Heart right ventricle (tissue), 16 donors: Measurements from ENCODE around the gene CITED4. TPM values are rescaled to one million over a fixed set of nuclear protein-coding genes. Genes with fewer than 3 reads are reported as not detected.

Source experiments
- ATAC-seq, 8 donors: fragments of 200-7000 bp; cut with Tn5 transposase; one replicate each; pipeline ENCODE4 v1.9.1; 2020; ENCODE audit warnings: mild to moderate bottlenecking in 8 of 8, moderate library complexity in 8 of 8, moderate number of reproducible peaks in 1 of 8
- DNase-seq, 2 donors: peaks; one replicate each; pipeline ENCODE4 v3.0.0-alpha.2; 2020
- H3K27ac ChIP-seq, 10 donors: fragments of 200-600 bp; sonication (generic) in 2 of 10; one replicate each; pipeline versions ENCODE4 v1.5.0 to v1.8.0; 2020 to 2022; ENCODE audit warnings: mild to moderate bottlenecking in 3 of 10
- H3K27me3 ChIP-seq, 7 donors: fragments of 200-600 bp; one replicate each; pipeline ENCODE4 v1.8.0; 2021 to 2022; ENCODE audit warnings: mild to moderate bottlenecking in 2 of 7
- H3K36me3 ChIP-seq, 9 donors: fragments of 200-600 bp; sonication (generic) in 1 of 9; one replicate each; pipeline versions ENCODE4 v1.5.0 to v1.8.0; 2020 to 2022; ENCODE audit warnings: mild to moderate bottlenecking in 2 of 9
- H3K4me1 ChIP-seq, 9 donors: fragments of 200-600 bp; sonication (generic) in 1 of 9; one replicate each; pipeline versions ENCODE4 v1.5.0 to v1.8.0; 2020 to 2022; ENCODE audit warnings: mild to moderate bottlenecking in 4 of 9
- H3K4me3 ChIP-seq, 10 donors: fragments of 200-600 bp; sonication (generic) in 2 of 10; one replicate each; pipeline versions ENCODE4 v1.5.0 to v1.8.0; 2020 to 2022; ENCODE audit warnings: mild to moderate bottlenecking in 7 of 10, moderate library complexity in 2 of 10
- H3K9me3 ChIP-seq, 11 donors: fragments of 200-600 bp in 10 of 11; sonication (generic) in 2 of 11; one replicate each; pipeline versions ENCODE4 v1.5.0 to v1.8.0; 2013 to 2022; ENCODE audit warnings: mild to moderate bottlenecking in 2 of 11, control low read depth in 1 of 11, moderate library complexity in 1 of 11
- WGBS, 2 donors: extraction: QIAGEN DNeasy Blood & Tissue Kit; methylation state at CpG; one replicate each; pipeline ENCODE4 v1.1.7; 2013; ENCODE audit warnings: inconsistent platforms in 1 of 2; 5-methylcytosine and 5-hydroxymethylcytosine counted together
- intact Hi-C, 10 donors: fragments of 100-400 bp; cut with DNase I; formaldehyde crosslinking; loops; one replicate each; pipeline versions ENCODE4 v1.11.1 to v1.14.2; 2022
- polyA plus RNA-seq, 2 donors: library from polyadenylated mRNA; stranded (reverse); fragments of 200-250 nt; gene quantifications; one replicate each; pipeline ENCODE4 v1.2.3, GENCODE V29; 2013
- total RNA-seq, 10 donors: library from RNA; stranded (reverse); fragmentation: NEBNext Ultra II Directional in 3 of 10; extraction: Animal tissue kit (Norgen Biotek cat#: 25700) in 3 of 10; gene quantifications; one replicate each; pipeline versions ENCODE4 v1.2.1 to v1.2.4, GENCODE V29; 2021 to 2023
- TF ChIP-seq, protein P1 (sequence below), 9 donors: fragments of 200-600 bp; sonication (generic) in 2 of 9; IDR thresholded peaks; one replicate each; pipeline versions ENCODE4 v1.5.0 to v1.8.0; 2021 to 2022; ENCODE audit warnings: antibody characterized with exemption in 9 of 9, mild to moderate bottlenecking in 5 of 9, moderate library complexity in 1 of 9
- donor health status: Arrhythmogenic right ventricular cardiomyopathy.
- donor health status: ischemic (EF 13 %, LVEDD 7.1; RV severe dilation, severe dysfunction).
- donor health status: healthy with polysubstance abuse.
- donor health status: DM: no; HTN: yes; CAD: no.
- donor health status: DM: no; HTN: no; CAD: no.
- donor health status: ischemic (EF 25% LVEDD 6.9; RV normal size, moderate dysfunction).
- donor health status: ischemic (EF 25% LVEDD 5.7; RV mildly dilated, moderate dysfunction).
- donor health status: healthy.
- donor health status: DM: yes; HTN: yes; CAD: no.
- donor health status: Ischemic cardiomyopathy.
- donor health status: ischemic (EF 35%, LVEDD 5.7; RV mildly dilated, moderate dysfunction).
- donor health status: nonischemic (EF 11% LVEDD 7.7; RV severe dilation, severe dysfunction).
- donor health status: DM: yes; HTN: yes; CAD: no.
- donor health status: PGD.
- donor health status: ischemic (EF 29% LVEDD 5.4; RV normal size, mild dysfunction).
- donor health status: nonischemic (EF 23%, LVEDD 6.1; RV moderate dilation, normal function).

The CITED4 gene
- total and polyA plus RNA-seq, 12 donors, result 6.1 to 88.8 (median 25.8) TPM

GRCh38 chr1:40825996-40826395, 36.2 kb downstream of the CITED4 start:
- DNase-seq (no peak), ATAC-seq (no peak)
- no peak overlapping the region for H3K4me3 ChIP-seq
- TF ChIP-seq, protein P1, sequence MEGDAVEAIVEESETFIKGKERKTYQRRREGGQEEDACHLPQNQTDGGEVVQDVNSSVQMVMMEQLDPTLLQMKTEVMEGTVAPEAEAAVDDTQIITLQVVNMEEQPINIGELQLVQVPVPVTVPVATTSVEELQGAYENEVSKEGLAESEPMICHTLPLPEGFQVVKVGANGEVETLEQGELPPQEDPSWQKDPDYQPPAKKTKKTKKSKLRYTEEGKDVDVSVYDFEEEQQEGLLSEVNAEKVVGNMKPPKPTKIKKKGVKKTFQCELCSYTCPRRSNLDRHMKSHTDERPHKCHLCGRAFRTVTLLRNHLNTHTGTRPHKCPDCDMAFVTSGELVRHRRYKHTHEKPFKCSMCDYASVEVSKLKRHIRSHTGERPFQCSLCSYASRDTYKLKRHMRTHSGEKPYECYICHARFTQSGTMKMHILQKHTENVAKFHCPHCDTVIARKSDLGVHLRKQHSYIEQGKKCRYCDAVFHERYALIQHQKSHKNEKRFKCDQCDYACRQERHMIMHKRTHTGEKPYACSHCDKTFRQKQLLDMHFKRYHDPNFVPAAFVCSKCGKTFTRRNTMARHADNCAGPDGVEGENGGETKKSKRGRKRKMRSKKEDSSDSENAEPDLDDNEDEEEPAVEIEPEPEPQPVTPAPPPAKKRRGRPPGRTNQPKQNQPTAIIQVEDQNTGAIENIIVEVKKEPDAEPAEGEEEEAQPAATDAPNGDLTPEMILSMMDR (IDR thresholded peaks at IDR 0.05), result no peak
- WGBS, 2 donors, result 61 to 65% methylated on average over 4 to 5 of the region's 5 CpGs
- intact Hi-C loops, result no loop called here
- H3K4me1 ChIP-seq, result peaks cover 0 to 17% (median 9%) of the 10 kb centered on the region in 9 donors
- peak overlapping the region in 3 of 10 donors; percentile 19 to 68 (median 58) for H3K27ac ChIP-seq
- no peaks in the 10 kb centered on the region for H3K36me3 ChIP-seq
- no peaks in the 10 kb centered on the region for H3K9me3 ChIP-seq
- H3K27me3 ChIP-seq, result no peaks in the 10 kb centered on the region

- Histone ChIP-seq H3K36me3 (no peaks in the 10 kb centered on the region), H3K4me1 (peaks cover 0 to 17% (median 9%) of the 10 kb centered on the region in 9 donors), H3K4me3 (no peak overlapping the region), H3K27me3 (no peaks in the 10 kb centered on the region), H3K27ac (peak overlapping the region in 3 of 10 donors; percentile 19 to 68 (median 58)), H3K9me3 (no peaks in the 10 kb centered on the region)
- ATAC-seq (peak in 6 of 8 donors; percentile 10 to 63 (median 51)), DNase-seq (no peak)
- WGBS, 2 donors, result 72 to 82% methylated on average over 3 of the region's 3 CpGs
- intact Hi-C loops, result no loop called here
- TF ChIP-seq, protein P1 (IDR thresholded peaks at IDR 0.05), result no peak
These were observed 36.8 kb downstream of the CITED4 start for GRCh38 chr1:40825435-40825788.

DNA sequence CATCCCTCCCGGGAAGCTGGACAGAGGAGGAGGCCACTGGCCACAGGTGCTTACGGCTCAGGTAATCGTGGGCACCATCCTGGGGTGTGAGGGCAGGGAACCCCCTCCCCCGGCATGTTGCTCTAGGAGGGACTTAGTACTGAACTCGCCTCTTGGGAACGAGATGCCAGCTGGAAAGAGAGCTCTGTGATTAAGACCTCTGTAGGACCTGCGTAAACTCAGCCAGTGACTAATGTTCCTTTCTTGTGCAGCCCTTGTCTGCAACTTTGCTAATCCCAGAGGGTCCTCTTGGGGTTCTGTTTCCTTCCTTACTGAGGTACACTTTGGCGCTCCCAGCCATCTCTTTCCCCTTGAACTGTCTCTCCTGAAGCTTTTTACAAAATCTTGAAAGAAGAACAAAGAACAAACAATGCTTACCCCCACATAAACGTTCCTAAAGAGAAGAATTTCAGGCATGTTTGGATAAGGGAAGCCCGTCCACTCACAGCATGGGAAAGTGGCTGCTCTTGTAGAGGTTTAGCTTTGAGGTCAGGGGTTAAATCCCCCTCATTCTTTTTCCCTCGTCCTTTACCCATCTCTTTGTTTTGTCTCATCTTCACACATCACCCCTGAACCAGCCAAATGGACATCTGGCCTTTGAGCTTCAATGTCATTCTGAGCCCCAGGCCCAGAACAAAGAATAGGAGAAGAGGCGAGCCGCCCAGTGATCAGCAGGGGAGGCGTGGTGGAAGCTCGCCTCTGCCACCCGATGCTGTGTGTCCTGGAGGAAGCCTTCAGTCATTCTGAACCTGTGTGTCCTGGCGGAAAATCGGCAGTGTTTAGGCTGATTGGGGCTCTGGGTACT, 37.4 kb downstream of the CITED4 start:
- H3K4me1 ChIP-seq, result peaks cover 0 to 17% (median 9%) of the 10 kb centered on the region in 9 donors
- no peaks in the 10 kb centered on the region for H3K9me3 ChIP-seq
- WGBS, 2 donors, result 73 to 77% methylated on average over 18 of the region's 18 CpGs
- H3K27ac ChIP-seq, result peak overlapping the region in 3 of 10 donors; percentile 19 to 68 (median 58)
- TF ChIP-seq, protein P1 (IDR thresholded peaks at IDR 0.05), result no peak
- no peak overlapping the region for H3K4me3 ChIP-seq
- DNase-seq (no peak), ATAC-seq (no peak)
- intact Hi-C loops, result no loop called here
- no peaks in the 10 kb centered on the region for H3K36me3 ChIP-seq
- H3K27me3 ChIP-seq, result peaks cover 0 to 3% (median 0%) of the 10 kb centered on the region in 7 donors

GRCh38 chr1:40823983-40824382, 38.2 kb downstream of the CITED4 start:
- Histone ChIP-seq H3K4me1 (peaks cover 0 to 17% (median 9%) of the 10 kb centered on the region in 9 donors), H3K4me3 (no peak overlapping the region), H3K9me3 (no peaks in the 10 kb centered on the region), H3K36me3 (no peaks in the 10 kb centered on the region), H3K27me3 (peaks cover 0 to 10% (median 0%) of the 10 kb centered on the region in 7 donors), H3K27ac (no peak overlapping the region)
- intact Hi-C loops, result no loop called here
- TF ChIP-seq, protein P1 (IDR thresholded peaks at IDR 0.05), result no peak
- no peak for ATAC-seq
- WGBS, 2 donors, result 96 to 97% methylated on average over 9 to 17 of the region's 17 CpGs
- no peak for DNase-seq
